ENCODE results near the gene CXCR3. TPM values are rescaled to one million over a fixed set of nuclear protein-coding genes. Genes with fewer than 3 reads are reported as not detected.
"Not testable (repeated sequence)": the region's sequence is repeated elsewhere in the genome, so short reads cannot be mapped to it uniquely, and the experiment has no call there.

CXCR3 gene
- total RNA-seq, 1 donor from 2014 or later, result not detected

DNA sequence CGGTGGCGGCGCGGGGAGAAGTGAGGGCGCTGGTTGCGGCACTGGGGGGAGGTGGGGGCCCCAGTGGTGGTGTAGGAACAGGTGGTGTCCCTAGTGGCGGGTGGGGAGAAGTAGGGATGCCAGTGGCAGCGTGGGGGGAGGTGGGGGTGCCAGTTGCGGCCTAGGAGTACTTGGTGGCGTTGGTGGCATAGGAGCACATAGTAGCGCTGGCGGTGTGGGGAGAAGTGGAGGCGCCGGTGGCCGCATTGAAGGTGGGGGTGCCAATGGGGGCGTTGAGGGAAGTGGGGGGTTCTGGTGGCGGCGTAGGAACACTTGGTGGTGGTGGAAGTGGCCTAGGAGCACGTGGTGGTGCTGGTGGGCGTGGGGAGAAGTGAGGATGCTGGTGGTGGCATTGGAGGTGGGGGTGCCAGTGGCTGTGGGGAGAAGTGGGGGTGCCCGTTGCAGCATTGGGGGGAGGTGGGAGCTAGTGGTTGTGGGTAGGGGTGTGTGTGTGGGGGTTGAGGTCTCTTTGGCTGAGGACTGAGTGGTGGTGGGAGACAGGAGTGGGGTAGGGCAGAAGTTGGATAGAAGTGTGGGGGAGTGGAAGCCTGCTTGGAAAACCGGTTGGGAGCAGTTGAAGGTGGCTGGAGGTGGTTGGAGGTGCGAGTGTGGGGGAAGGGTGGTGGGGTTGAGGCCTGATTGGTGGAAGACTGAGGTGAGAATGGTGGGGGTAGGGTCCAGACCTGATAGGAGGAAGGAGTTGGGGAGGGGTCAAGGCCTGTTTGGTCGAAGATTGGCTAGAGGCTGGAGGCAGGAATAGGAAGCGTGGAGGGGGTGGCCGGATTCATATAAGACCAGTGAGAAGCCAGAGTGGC, 38.9 kb downstream of the CXCR3 start:
- Mint-ChIP-seq H3K4me1 (ENCODE audit: low read depth) (peaks cover 1% of the 10 kb centered on the region), H3K9me3 (ENCODE audit: low read depth) (peaks cover 6% of the 10 kb centered on the region), H3K27me3 (no peaks in the 10 kb centered on the region), H3K4me3 (ENCODE audit: low read depth) (no peak overlapping the region), H3K36me3 (ENCODE audit: insufficient read depth) (peaks cover 26% of the 10 kb centered on the region), H3K27ac (peak overlapping the region; percentile 59)
- TF ChIP-seq, protein P1, sequence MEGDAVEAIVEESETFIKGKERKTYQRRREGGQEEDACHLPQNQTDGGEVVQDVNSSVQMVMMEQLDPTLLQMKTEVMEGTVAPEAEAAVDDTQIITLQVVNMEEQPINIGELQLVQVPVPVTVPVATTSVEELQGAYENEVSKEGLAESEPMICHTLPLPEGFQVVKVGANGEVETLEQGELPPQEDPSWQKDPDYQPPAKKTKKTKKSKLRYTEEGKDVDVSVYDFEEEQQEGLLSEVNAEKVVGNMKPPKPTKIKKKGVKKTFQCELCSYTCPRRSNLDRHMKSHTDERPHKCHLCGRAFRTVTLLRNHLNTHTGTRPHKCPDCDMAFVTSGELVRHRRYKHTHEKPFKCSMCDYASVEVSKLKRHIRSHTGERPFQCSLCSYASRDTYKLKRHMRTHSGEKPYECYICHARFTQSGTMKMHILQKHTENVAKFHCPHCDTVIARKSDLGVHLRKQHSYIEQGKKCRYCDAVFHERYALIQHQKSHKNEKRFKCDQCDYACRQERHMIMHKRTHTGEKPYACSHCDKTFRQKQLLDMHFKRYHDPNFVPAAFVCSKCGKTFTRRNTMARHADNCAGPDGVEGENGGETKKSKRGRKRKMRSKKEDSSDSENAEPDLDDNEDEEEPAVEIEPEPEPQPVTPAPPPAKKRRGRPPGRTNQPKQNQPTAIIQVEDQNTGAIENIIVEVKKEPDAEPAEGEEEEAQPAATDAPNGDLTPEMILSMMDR (IDR thresholded peaks at IDR 0.05; ENCODE audit: unreplicated experiment), result no peak
- no peak for DNase-seq (ENCODE audit: low spot score, unreplicated experiment)

DNA sequence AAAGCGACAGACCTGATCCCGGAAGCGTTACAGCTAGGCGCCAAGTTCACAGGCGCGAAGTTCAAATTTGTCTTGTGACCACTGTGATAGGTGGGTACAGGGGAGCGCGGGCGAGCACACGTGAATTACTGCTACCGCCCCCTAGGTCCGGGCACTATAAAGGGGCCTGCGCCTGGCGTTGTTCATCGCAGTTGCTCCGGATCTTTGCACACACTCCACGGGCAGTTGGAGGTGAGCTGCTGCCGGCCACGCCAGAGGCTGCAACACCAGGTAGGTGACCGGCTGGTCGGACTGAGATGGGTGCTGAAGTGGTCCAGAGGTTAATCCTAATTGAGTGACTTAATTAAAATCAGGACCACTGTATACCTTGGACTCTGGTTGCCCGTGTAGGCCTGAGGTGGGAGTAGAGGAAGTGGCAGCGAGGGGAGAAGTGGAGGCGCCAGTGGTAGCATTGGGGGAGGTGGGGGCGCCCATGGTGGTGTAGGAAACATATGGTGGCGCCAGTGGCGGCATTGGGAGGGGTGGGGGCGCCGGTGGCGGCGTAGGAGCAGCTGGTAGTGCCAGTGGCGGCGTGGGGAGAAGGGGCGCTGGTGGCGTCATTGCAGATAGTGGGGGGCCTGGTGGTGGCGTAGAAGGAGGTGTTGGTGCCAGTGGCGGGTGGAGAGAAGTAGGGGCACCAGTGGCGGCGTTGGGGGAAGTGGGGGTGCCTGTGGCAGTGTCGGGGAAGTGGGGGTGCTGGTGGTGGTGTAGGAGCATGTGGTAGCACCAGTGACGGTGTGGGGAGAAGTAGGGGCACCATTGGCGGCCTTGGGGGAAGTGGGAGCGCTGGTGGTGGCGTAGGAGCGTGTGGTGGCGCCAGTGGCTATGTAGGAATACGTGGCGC, 39.8 kb downstream of the CXCR3 start, which contains the start of gene GCNA:
GCNA (plus strand) TSS at position 185 of the 883 bp plus-strand sequence. CDS start 2,385 bp downstream, outside the sequence.
- no peak within 1 kb of the TSS for H3K27ac Mint-ChIP-seq
- H3K27me3 Mint-ChIP-seq, result no peaks in the 10 kb centered on the region
- TF ChIP-seq, protein P1 (IDR thresholded peaks at IDR 0.05; ENCODE audit: unreplicated experiment), result no peak
- peaks cover 1% of the 10 kb centered on the region for H3K4me1 Mint-ChIP-seq (ENCODE audit: low read depth)
- peaks cover 6% of the 10 kb centered on the region for H3K9me3 Mint-ChIP-seq (ENCODE audit: low read depth)
- no peak within 1 kb of the TSS for H3K4me3 Mint-ChIP-seq (ENCODE audit: low read depth)
- peaks cover 29% of the 10 kb centered on the region for H3K36me3 Mint-ChIP-seq (ENCODE audit: insufficient read depth)
- no peak for DNase-seq (ENCODE audit: low spot score, unreplicated experiment)

DNA sequence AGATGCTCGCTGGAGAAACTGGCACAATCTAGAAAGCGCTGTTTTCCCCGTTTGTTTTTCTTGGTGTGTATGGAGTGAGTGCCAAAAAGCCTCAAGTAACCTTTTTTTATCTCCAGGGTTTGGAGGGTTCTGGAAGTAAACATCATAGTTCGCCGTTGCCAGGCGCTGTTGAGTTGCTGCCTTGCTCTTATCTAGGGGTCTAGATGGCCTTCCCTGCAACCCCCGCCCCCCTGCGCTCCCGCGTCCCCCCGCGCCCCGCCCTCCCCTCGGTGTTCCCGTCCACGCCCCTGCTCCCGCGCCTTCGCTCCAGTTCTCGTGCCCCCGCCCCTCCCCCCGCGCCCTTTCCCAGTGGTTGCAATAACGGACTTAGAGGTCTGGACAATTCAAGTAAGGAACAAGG, 40.6 kb downstream of the CXCR3 start:
- no peak for DNase-seq (ENCODE audit: low spot score, unreplicated experiment)
- no peak overlapping the region for H3K4me3 Mint-ChIP-seq (ENCODE audit: low read depth)
- H3K27me3 Mint-ChIP-seq, result no peaks in the 10 kb centered on the region
- H3K27ac Mint-ChIP-seq, result no peak overlapping the region
- peaks cover 4% of the 10 kb centered on the region for H3K9me3 Mint-ChIP-seq (ENCODE audit: low read depth)
- peaks cover 32% of the 10 kb centered on the region for H3K36me3 Mint-ChIP-seq (ENCODE audit: insufficient read depth)
- H3K4me1 Mint-ChIP-seq (ENCODE audit: low read depth), result no peaks in the 10 kb centered on the region
- TF ChIP-seq, protein P1 (IDR thresholded peaks at IDR 0.05; ENCODE audit: unreplicated experiment), result no peak

DNA sequence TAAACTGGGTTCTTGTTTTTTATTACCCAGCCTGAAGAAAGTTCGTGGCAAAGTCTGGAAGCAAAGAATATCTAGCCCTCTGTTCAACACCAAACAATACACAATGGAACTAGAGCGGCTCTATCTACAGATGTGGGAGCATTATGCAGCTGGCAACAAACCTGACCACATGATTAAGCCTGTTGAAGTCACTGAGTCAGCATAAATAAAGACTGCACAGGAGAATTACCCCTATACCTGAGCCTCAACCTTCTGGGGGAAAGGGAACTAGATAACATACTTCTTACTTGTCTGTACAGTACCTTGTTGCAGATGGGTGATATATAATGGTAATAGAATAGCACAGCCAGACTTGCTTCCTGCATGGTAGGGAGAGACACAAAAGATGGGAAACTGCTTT, 44.7 kb downstream of the CXCR3 start:
- peaks cover 3% of the 10 kb centered on the region for H3K9me3 Mint-ChIP-seq (ENCODE audit: low read depth)
- TF ChIP-seq, protein P1 (IDR thresholded peaks at IDR 0.05; ENCODE audit: unreplicated experiment), result no peak
- no peaks in the 10 kb centered on the region for H3K27me3 Mint-ChIP-seq
- no peak overlapping the region for H3K27ac Mint-ChIP-seq
- DNase-seq (ENCODE audit: low spot score, unreplicated experiment), result no peak
- no peaks in the 10 kb centered on the region for H3K4me1 Mint-ChIP-seq (ENCODE audit: low read depth)
- H3K4me3 Mint-ChIP-seq (ENCODE audit: low read depth), result no peak overlapping the region
- peaks cover 30% of the 10 kb centered on the region for H3K36me3 Mint-ChIP-seq (ENCODE audit: insufficient read depth)

DNA sequence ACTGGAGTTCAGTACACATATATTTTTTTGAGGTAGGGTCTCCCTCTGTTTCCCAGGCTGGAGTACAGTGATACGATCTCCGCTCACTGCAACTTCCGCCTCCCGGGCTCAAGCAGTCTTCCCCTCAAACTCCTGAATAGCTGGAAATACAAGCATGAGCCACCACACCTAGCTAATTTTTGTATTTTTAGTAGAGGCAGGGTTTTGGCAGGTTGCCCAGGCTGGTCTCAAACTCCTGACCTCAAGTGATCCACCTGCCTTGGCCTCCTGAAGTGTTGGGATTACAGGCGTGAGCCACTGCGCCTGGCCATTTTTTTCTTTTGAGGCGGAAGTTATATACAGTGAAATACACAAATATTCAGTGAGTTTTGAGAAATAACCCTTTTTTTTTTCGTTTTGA, 46.9 kb downstream of the CXCR3 start:
- not testable (repeated sequence) for H3K4me3 Mint-ChIP-seq (ENCODE audit: low read depth); H3K27ac Mint-ChIP-seq; H3K4me1 Mint-ChIP-seq (ENCODE audit: low read depth); DNase-seq (ENCODE audit: low spot score, unreplicated experiment); H3K9me3 Mint-ChIP-seq (ENCODE audit: low read depth); H3K27me3 Mint-ChIP-seq
- peaks cover 27% of the 10 kb centered on the region for H3K36me3 Mint-ChIP-seq (ENCODE audit: insufficient read depth)

Other genes with a start within 250 kb of the CXCR3 start
- 143 and 146 TPM in 2 replicates for gene OGT, start 85.4 kb downstream of the CXCR3 start, total RNA-seq
- 2.7 and 3.9 TPM in 2 replicates for gene GCNA, start 40.1 kb downstream of the CXCR3 start, total RNA-seq
- not detected in 2 replicates for gene CXorf49, start 99.8 kb upstream of the CXCR3 start, total RNA-seq
- gene CXorf49B, start 144.8 kb upstream of the CXCR3 start, total RNA-seq, result not detected in 2 replicates